B cell (primary cell): ENCODE data around the gene HDGF.

ENCODE experiments used
- CTCF ChIP-seq: fragments of 200-600 bp; IDR thresholded peaks from one replicate; pipeline ENCODE4 v1.8.0; 2022; ENCODE audit warnings: antibody characterized with exemption, mild to moderate bottlenecking
- EZH2 ChIP-seq: IDR thresholded peaks from 2 replicates; pipeline ENCODE4 v1.6.1; 2012; ENCODE audit warnings: borderline replicate concordance, low read depth, mild to moderate bottlenecking, moderate library complexity, low read length; ENCODE audit not compliant: insufficient read depth, poor library complexity, severe bottlenecking

- no peak for TF ChIP-seq EZH2
- no peak for TF ChIP-seq CTCF
Observed at GRCh38 chr1:156703741-156704140, 47.7 kb downstream of the HDGF start.
